ENCODE measurements around the gene KCNH2.

Gene KCNH2

DNA sequence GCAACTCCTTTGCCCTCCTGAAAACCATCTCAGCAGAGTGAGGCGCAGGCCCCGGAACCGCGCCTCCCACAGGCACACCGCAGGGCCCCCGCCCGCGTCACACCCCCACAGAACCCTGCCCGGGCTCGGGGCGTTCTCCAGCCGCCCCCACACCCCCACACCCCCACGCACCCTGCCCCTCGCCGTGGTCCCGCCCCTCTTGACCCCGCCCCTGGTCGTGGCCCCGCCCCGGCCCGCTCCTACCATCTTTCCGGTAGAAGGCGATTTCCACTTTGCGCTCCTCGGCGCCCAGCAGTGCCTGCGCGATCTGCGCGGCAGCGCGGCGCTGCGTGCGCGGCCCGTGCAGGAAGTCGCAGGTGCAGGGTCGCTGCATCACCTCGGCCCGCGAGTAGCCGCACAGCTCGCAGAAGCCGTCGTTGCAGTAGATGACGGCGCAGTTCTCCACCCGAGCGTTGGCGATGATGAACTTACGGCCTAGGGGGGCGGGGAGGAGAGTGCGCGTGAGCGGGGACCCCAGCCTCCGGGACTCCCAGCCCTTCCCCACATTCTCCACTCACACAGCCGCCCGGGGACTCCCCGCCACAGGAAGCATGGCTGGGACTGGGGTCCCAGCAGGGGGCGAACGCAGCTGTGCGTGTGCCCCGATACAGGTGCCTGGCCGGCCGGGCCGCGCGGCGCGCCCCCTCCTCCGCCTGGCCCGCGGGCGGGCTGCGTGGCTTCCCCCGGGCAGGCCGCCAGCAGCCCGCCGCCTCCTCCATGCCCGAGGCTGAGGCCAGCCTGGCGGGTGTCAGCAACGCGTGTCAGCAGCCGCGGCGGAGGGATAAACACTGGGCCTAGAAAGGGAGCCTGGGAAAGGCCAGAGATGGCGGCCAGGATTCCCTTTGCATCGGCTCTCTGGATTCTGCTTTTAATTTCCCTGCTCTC is 3.4 kb downstream of the KCNH2 start:
- peak; percentile 84 for DNase-seq

DNA sequence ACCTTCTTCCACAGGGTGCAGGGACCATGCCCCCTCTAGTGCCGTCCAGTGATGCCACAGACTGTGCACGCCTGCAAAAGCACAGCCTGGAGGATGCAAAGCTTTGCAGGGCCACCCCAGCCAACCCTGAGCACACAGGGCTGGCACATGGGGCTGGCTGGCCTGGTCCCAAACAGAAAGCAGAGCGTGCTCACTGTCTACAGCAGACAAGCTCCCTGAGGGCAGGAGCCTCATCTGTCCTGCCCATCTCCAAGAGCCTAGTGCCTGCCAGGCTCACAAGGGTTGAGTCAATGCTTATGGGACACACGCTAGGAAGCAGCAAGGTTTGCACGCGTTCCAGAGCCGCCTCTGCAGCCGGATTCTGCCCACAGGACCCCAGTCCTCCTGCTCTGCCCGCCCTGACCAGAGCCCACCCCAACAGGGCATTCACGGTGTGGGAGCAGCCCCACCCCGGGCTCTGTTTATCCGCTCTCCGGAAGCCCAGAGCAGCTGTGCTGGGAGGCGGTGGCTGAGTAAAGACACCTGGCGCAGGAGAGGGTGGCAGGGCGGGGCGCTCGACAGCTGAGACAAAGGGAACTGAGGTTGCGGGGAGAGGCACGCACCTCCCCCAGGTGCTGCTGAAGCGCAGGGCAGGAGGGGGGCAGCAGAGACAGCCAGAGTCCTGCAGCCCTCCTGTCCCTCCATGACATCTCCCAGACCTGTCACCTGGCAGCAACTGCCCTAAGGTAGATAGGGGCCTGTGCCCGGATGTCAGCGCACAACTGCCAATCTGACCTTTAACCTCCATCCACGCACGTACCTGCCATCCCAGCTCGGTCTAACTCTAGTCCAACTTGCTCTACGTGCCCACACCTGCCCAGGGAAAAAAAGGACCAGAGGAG is 4.3 kb downstream of the KCNH2 start:
- DNase-seq: no peak

- DNase-seq: no peak
These were observed 5.4 kb downstream of the KCNH2 start for GRCh38 chr7:150972741-150973140.

DNA sequence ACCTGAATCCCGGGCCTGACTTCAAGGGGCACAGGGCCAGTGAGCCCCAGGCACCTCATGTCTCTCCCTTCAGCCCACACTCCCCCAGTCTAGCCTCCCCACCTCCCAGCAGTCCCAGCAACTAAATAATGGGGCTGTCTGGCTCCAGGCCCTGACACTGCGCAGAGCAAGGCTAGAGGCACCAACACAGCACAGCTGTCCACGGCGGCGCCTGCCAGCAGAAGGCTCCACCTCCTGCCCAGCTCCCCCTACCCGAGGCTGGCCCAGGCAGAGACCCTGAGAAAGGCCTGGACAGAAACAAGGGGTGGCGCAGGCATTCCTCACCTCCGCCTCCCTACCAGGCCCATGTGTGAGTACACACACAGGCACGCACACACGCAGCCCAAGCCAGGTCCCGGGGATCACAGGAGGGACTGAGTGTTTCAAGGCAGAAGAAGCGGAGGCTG is 6.1 kb downstream of the KCNH2 start:
- no peak for DNase-seq

DNA sequence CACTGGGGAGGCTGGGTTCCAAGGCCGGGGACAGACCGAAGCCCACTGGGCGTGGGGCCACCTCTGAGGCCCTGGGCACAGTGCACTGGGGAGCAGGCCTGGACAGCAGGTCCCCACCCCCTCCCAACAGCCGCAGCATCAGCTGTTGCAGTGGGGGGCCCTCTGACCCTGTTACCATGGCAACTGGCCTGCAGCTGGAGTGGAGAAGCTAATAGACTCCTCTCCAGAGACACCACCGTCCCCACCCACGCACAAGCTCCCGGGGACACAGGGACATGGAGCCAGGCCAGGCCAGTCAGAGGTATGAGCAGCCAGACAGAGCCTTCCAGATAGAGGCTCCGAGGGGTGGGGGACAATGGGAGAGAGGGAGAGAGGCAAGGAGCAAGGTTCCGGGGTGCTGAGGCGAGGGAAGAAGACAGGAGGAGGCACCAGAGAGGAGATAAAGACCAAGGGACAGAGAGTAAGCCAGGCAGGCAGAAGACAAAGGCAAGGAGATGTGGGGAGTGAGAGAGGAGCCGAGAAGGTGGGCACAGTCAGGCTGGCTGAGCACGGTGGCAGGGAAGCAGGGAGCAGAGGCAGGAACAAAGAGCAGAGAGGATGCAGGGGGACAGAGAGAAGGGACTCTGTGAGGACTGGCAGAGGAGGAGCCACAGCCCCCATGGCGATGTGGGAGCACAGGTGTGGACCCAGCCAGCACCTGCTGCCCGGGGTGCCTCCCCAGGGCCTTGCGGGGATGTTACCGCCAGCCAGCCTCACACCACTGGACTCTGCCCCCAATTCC is 6.7 kb downstream of the KCNH2 start:
- DNase-seq: no peak

GRCh38 chr7:150970424-150970823 is 7.7 kb downstream of the KCNH2 start:
- DNase-seq: no peak

DNA sequence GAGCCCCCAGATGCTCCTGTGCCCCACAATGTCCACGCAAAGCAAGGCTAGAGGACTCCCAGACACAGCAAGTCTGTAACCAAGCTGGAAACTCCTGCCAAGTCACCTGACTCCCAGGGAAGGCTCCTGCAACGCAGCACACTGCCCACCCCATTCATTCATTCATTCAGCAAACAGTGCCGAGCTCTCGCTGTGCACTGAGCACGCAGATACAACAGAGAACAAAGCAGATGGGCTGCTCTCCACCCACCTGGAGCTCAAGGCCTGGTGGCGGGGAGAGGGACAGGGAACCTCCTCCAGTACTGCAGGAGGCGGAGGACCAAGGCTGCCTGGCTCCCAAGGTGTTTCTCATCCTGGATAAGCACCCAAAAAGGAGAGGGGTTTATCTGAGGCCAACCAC is 8.6 kb downstream of the KCNH2 start:
- no peak for DNase-seq

DNA sequence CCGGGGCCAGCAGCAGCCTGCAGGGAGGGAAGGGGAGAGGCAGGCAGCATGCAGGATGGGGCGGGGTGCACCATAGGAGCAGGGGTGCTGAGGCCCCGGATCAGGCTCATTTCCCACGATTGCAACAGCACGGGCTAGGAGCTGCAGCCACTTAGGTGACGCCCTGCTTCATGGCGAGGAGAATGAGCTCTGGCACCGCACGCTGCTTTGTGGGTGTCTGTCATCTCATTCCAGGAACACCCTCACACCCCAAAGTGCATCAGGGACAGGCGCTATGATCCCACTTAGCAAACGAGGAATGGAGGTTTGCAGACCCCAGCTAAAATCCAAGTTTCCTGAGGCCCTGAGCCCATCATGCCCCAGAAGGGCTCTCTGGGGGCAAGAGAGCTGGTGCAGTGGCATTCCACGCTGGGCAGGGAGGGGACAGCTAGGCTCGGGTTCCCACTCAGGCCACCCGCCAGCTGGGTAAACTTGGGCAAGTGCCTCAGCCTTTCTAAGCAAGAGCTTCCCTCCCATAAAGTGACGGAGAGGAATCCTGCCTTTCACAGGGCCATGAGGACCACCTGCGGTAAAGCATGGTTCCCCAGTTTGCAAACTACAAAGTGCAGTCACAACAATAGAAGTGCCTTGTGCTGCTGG is 9.3 kb downstream of the KCNH2 start:
- no peak for DNase-seq

DNA sequence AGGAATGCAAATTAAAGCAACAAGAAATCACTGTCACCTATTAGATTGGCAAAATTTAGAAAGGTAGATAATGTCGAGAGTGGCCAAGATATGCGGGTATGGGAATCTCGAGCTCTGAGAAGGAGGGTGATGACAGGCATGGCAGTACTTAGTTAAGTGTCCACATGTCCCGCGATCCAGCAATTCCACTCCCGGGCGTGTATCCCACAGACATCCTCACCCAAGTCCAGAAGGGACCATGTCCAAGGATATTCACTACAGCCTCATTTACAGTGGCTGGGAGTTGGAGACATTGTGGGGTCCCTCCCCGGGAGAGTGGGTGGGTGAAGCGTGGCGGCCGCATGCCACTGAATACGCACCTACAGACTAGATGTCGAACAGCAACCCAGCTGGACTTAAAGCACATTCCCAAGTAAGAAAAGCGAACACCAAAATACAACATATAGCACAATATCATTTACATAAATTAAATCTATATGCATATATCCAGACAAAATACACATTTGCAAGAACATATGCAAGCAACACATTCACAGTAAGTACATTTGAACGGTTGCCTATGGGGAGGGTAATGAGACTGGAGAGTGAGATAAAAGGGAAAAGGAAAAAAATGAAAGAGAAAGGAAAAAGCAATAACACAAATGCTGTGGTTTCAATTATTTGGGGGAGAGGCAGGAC is 9.9 kb downstream of the KCNH2 start:
- DNase-seq: no peak

GRCh38 chr7:150967349-150967748 is 10.8 kb downstream of the KCNH2 start:
- no peak for DNase-seq

DNA sequence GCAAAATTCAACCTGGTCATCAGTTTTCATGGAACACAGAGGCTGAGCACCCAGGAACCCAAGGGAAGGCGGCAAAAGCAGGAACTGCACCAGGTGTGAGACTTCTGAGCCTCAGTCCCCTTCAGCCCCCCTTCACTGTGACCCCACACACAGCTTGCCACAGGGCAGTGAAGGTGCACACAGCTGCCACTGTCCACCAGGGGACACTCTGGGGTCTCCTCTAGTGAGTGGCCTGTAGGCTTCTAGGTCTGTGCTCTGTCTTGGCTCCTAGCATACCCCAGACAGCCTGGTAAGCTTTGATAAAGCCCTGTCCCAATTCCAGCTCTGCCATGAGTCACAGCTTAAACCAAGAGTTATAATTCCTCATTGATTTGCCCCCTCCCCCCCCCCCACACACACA is 12.1 kb downstream of the KCNH2 start:
- no peak for DNase-seq

GRCh38 chr7:150965273-150965830 is 12.8 kb downstream of the KCNH2 start:
- DNase-seq: no peak

GRCh38 chr7:150964593-150965111 is 13.5 kb downstream of the KCNH2 start:
- DNase-seq: no peak

DNA sequence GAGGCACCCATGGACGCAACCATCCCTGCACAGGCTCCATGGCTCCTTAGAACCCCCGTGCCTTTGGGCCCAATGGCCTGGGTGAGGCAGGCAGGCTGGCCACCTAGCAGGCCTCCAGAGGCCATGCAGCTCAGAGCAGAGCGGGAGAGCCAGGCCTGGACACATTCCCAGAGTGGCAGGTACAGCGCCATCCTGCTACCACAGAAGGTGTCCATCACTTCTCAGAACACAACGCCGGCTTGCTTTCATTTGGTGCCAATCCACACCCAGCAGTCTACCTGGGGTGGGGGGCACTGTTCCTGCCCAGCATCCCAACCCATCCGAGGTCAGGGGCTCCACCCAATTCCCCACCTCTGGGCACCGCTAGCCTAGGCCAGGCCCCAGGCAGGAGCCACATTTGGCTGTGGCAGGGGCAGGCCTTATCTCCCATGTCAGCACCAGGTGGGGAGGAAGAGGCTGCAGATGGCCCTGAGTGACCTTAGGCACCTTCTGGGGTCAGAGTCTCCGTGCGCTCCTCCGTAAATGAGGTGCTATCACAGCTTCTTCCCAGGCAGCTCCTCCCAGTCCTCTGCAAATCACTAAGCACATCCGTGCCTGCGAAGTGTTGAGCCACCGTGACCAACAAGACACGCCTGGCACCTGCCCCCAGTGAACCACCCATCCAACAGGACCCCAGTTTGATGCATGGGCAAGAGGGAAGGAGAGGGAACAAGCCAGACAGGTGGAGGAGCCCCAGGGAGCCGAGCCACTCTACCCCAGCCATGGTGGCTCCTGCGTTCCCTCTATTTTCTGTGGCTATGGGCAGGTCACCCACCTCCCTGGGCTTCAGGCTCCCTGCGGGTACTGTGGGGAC is 14.2 kb downstream of the KCNH2 start:
- DNase-seq: no peak

DNA sequence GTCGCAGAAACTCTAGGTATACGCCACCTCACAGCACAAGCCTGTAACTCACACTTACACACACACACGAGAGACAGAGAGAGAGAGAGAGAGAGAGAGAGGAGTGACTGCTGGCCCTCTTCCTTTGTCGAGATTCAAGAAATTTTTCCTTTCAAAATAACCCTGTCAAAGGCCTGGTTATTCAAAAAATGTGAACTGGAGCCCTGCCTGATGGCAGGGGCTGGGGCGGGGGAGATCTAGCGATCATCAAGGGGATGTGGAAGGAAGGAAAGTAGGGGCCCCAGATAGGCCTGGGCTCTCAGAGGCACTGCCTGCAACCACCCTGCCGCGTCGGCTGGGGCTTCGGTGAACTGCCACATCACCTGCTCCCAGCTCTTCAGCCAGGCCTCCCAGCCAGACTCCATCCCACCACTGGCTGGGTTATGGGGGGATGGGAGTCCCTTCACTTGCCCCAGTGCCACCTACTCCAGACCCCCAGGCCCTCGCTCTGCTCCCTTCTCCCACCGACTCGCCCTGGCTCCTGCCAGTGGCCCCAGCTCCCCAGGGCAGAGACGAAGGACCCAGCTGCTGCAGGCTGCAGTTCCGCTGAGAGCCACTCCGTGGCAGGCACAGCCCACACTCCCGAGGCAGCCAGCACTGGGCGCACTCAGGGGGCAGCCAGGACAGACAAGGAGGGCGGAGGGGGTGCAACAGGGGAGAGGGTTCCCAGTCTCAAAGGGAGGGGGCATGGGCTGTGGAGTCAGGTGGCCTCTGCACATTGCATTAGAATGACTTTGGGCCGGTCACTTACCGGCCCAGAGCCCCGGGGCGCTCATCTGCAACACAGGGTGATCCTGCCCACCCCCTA is 15.3 kb downstream of the KCNH2 start:
- DNase-seq: peak; percentile 36

DNA sequence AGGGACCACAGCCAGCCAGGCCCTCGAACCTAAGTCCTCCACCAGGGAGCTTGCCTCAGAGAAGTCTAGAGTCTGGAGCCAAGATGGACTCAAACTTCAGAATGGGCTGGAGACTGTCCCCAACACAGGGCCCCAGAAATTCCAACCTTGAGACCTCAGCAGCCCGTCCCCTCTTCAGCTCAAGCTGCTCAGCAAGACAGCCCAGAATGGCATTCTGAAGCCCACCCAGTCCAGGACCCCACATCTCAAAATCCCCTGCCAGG is 15.9 kb downstream of the KCNH2 start:
- no peak for DNase-seq

GRCh38 chr7:150961510-150962289 is 16.4 kb downstream of the KCNH2 start:
- no peak for DNase-seq

All from activated T-cell treated with anti-CD3 and anti-CD28 coated beads for 4 hours (primary cell).